Measurements from ENCODE around the gene TNNI3. TPM values are rescaled to one million over a fixed set of nuclear protein-coding genes. Genes with fewer than 3 reads are reported as not detected.

The TNNI3 gene
- total and polyA plus RNA-seq, 9 of the 15 experiments (the other 6 are each of a cell fraction or from before 2014, with no cell fraction given): 4.7 to 158 (median 42.0) TPM

GRCh38 chr19:55165952-55166529, 8.5 kb upstream of the TNNI3 start (continued):
- TF ChIP-seq ZBTB26 (CRISPR knock-in tag; IDR thresholded peaks at IDR 0.05) (0 out of 2 replicates have a peak, but pooled peaks have one; percentile 10), RAD21 (CRISPR knock-in tag; conservative IDR thresholded peaks at IDR 0.05 in 1 of 2, IDR thresholded peaks at IDR 0.05 in 1 of 2) (peak in 1 of 2 experiments; percentile 64; a peak in 3 of 4 replicates), ZNF143 (CRISPR knock-in tag; IDR thresholded peaks at IDR 0.05) (peak; percentile 97), U2AF1 (optimal IDR thresholded peaks at IDR 0.05; ENCODE audit: low read depth, low read length) (no peak), CTCF (IDR thresholded peaks at IDR 0.05 in 2 of 3, conservative IDR thresholded peaks at IDR 0.05 in 1 of 3; ENCODE audit: insufficient read depth in 2 of 3, low read depth in 1 of 3, low read length in 3 of 3) (peak; percentile 92 to 99 (median 98)), SRSF3 (IDR thresholded peaks at IDR 0.05; ENCODE audit: insufficient read depth, low read length) (no peak), ZNF584 (CRISPR knock-in tag; IDR thresholded peaks at IDR 0.05; ENCODE audit: low read depth) (no peak), DNMT1 (IDR thresholded peaks at IDR 0.05) (no peak; the same call in 1 of the 2 replicates), RFX1 (IDR thresholded peaks at IDR 0.05) (no peak), PKNOX1 (IDR thresholded peaks at IDR 0.05) (no peak), ZBTB17 (CRISPR knock-in tag; IDR thresholded peaks at IDR 0.05) (no peak), ZNF318 (IDR thresholded peaks at IDR 0.05; ENCODE audit: borderline replicate concordance in 1 of 2, low read depth in 1 of 2) (no peak)
